ENCODE measurements around the gene CD163.

- TF ChIP-seq POLR2A (IDR thresholded peaks at IDR 0.05) (no peak), POLR2AphosphoS5 (IDR thresholded peaks at IDR 0.05) (no peak)
Observed at GRCh38 chr12:7451756-7452155, 51.8 kb downstream of the CD163 start.

Measured in stomach (tissue), 4 donors.